WTC11 (cell line): ENCODE results near the gene KAT6B.

ENCODE experiments used
- ATF1 ChIP-seq: sonication (generic); formaldehyde crosslinking; IDR thresholded peaks from 2 replicates; pipeline ENCODE4 v1.8.1; 2023; ENCODE audit warnings: mild to moderate bottlenecking, moderate library complexity, missing genetic modification reagents
- CREB1 ChIP-seq: sonication (generic); formaldehyde crosslinking; IDR thresholded peaks from 2 replicates; pipeline ENCODE4 v1.8.0; 2023; ENCODE audit warnings: mild to moderate bottlenecking, missing genetic modification reagents
- ETV6 ChIP-seq: sonication (generic); formaldehyde crosslinking; IDR thresholded peaks from 2 replicates; pipeline ENCODE4 v1.8.1; 2022; ENCODE audit warnings: mild to moderate bottlenecking, missing genetic modification reagents
- RELA ChIP-seq: sonication (generic); formaldehyde crosslinking; IDR thresholded peaks from 2 replicates; pipeline ENCODE4 v1.8.1; 2022; ENCODE audit warnings: missing genetic modification reagents, mild to moderate bottlenecking, borderline replicate concordance
- SP1 ChIP-seq: sonication (generic); formaldehyde crosslinking; conservative IDR thresholded peaks from 2 replicates; pipeline ENCODE4 v1.8.1; 2022; ENCODE audit warnings: missing genetic modification reagents
- TF ChIP-seq, protein P1 (sequence below): fragments of 200-600 bp; IDR thresholded peaks from 2 replicates; pipeline ENCODE4 v1.8.0; 2022; ENCODE audit warnings: antibody characterized with exemption
- TF ChIP-seq, protein P2 (sequence below): sonication (generic); formaldehyde crosslinking; IDR thresholded peaks from 2 replicates; pipeline ENCODE4 v1.8.1; 2023; ENCODE audit warnings: mild to moderate bottlenecking, missing genetic modification reagents, borderline replicate concordance
- TF ChIP-seq, protein P3 (sequence below): sonication (generic); formaldehyde crosslinking; IDR thresholded peaks from 2 replicates; pipeline ENCODE4 v1.8.1; 2022; ENCODE audit warnings: mild to moderate bottlenecking, moderate library complexity, missing genetic modification reagents

DNA sequence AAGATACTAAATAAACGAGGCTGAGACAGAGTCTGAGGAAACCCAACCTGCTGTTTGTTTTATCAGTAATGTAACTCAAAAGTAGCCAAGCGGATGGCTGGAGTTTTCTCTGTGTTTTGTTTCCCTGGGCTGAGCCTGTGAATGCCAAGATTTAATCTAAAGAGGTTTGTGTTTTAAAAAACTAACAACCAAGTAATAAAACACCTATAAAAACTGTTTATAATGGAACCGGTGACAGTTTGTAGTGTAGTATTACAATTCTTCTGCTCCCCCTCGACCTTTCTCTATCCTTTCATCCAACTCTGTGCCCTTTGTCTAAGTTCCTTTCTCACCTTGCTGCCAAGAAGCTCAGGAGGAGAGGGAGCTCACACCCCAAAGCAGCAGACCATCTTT is 2.6 kb upstream of the KAT6B start:
- no peak for TF ChIP-seq CREB1 (CRISPR knock-in tag)
- TF ChIP-seq, protein P1, sequence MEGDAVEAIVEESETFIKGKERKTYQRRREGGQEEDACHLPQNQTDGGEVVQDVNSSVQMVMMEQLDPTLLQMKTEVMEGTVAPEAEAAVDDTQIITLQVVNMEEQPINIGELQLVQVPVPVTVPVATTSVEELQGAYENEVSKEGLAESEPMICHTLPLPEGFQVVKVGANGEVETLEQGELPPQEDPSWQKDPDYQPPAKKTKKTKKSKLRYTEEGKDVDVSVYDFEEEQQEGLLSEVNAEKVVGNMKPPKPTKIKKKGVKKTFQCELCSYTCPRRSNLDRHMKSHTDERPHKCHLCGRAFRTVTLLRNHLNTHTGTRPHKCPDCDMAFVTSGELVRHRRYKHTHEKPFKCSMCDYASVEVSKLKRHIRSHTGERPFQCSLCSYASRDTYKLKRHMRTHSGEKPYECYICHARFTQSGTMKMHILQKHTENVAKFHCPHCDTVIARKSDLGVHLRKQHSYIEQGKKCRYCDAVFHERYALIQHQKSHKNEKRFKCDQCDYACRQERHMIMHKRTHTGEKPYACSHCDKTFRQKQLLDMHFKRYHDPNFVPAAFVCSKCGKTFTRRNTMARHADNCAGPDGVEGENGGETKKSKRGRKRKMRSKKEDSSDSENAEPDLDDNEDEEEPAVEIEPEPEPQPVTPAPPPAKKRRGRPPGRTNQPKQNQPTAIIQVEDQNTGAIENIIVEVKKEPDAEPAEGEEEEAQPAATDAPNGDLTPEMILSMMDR: no peak
- no peak for TF ChIP-seq SP1 (CRISPR knock-in tag)
- TF ChIP-seq, protein P2, sequence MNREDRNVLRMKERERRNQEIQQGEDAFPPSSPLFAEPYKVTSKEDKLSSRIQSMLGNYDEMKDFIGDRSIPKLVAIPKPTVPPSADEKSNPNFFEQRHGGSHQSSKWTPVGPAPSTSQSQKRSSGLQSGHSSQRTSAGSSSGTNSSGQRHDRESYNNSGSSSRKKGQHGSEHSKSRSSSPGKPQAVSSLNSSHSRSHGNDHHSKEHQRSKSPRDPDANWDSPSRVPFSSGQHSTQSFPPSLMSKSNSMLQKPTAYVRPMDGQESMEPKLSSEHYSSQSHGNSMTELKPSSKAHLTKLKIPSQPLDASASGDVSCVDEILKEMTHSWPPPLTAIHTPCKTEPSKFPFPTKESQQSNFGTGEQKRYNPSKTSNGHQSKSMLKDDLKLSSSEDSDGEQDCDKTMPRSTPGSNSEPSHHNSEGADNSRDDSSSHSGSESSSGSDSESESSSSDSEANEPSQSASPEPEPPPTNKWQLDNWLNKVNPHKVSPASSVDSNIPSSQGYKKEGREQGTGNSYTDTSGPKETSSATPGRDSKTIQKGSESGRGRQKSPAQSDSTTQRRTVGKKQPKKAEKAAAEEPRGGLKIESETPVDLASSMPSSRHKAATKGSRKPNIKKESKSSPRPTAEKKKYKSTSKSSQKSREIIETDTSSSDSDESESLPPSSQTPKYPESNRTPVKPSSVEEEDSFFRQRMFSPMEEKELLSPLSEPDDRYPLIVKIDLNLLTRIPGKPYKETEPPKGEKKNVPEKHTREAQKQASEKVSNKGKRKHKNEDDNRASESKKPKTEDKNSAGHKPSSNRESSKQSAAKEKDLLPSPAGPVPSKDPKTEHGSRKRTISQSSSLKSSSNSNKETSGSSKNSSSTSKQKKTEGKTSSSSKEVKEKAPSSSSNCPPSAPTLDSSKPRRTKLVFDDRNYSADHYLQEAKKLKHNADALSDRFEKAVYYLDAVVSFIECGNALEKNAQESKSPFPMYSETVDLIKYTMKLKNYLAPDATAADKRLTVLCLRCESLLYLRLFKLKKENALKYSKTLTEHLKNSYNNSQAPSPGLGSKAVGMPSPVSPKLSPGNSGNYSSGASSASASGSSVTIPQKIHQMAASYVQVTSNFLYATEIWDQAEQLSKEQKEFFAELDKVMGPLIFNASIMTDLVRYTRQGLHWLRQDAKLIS (CRISPR knock-in tag): no peak
- no peak for TF ChIP-seq ATF1 (CRISPR knock-in tag)
- no peak for TF ChIP-seq ETV6 (CRISPR knock-in tag)
- TF ChIP-seq, protein P3, sequence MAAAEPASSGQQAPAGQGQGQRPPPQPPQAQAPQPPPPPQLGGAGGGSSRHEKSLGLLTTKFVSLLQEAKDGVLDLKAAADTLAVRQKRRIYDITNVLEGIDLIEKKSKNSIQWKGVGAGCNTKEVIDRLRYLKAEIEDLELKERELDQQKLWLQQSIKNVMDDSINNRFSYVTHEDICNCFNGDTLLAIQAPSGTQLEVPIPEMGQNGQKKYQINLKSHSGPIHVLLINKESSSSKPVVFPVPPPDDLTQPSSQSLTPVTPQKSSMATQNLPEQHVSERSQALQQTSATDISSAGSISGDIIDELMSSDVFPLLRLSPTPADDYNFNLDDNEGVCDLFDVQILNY: no peak
- no peak for TF ChIP-seq RELA (CRISPR knock-in tag)
